Epithelial cell of prostate (primary cell): ENCODE data around the gene KRT4.
"Not testable (repeated sequence)": the region's sequence is repeated elsewhere in the genome, so short reads cannot be mapped to it uniquely, and the experiment has no call there.

Experiments used
- DNase-seq: peaks from one replicate; pipeline ENCODE4 v3.0.0-alpha.2; 2011; ENCODE audit warnings: low read depth, low spot score
- H3K27ac ChIP-seq: fragments of 450-650 bp; 2 replicates; pipeline ENCODE4 v1.5.1; 2017; ENCODE audit warnings: mild to moderate bottlenecking

Gene KRT4

GRCh38 chr12:52779914-52780313 lies 34.0 kb downstream of the KRT4 start:
- no peak for DNase-seq
- no peak overlapping the region for H3K27ac ChIP-seq

GRCh38 chr12:52778833-52779232 lies 35.1 kb downstream of the KRT4 start:
- no peak overlapping the region for H3K27ac ChIP-seq
- DNase-seq = no peak

GRCh38 chr12:52777566-52777965 lies 36.4 kb downstream of the KRT4 start:
- no peak for DNase-seq
- no peak overlapping the region for H3K27ac ChIP-seq

GRCh38 chr12:52776913-52777395 lies 37.0 kb downstream of the KRT4 start, which contains the start of gene KRT76:
Gene KRT76 (minus strand): TSS chr12:52777345. CDS start chr12:52777291, 54 bp downstream.
- DNase-seq = no peak
- H3K27ac ChIP-seq = no peak within 1 kb of the TSS

GRCh38 chr12:52776435-52776834 lies 37.5 kb downstream of the KRT4 start:
- H3K27ac ChIP-seq = no peak overlapping the region
- DNase-seq = no peak

GRCh38 chr12:52774629-52775250 lies 39.2 kb downstream of the KRT4 start:
- no peak for DNase-seq
- no peak overlapping the region for H3K27ac ChIP-seq

- DNase-seq = no peak
- H3K27ac ChIP-seq = no peak overlapping the region
Observed at GRCh38 chr12:52772772-52773171, 41.1 kb downstream of the KRT4 start.

- H3K27ac ChIP-seq = no peak overlapping the region
- no peak for DNase-seq
Observed at GRCh38 chr12:52772188-52772587, 41.7 kb downstream of the KRT4 start.

GRCh38 chr12:52771505-52771904 lies 42.4 kb downstream of the KRT4 start:
- H3K27ac ChIP-seq = no peak overlapping the region
- no peak for DNase-seq

- DNase-seq = no peak
- no peak overlapping the region for H3K27ac ChIP-seq
Observed at GRCh38 chr12:52771088-52771487, 42.8 kb downstream of the KRT4 start.

- no peak for DNase-seq
Observed at GRCh38 chr12:52769946-52770345, 44.0 kb downstream of the KRT4 start.

GRCh38 chr12:52769354-52769753 lies 44.6 kb downstream of the KRT4 start:
- H3K27ac ChIP-seq = no peak overlapping the region
- no peak for DNase-seq

More at GRCh38 chr12:52769946-52770345, 44.0 kb downstream of the KRT4 start:
- H3K27ac ChIP-seq = no peak overlapping the region

- DNase-seq = no peak
- H3K27ac ChIP-seq = no peak overlapping the region
Observed at GRCh38 chr12:52768479-52769200, 45.3 kb downstream of the KRT4 start.

GRCh38 chr12:52767427-52767826 lies 46.5 kb downstream of the KRT4 start:
- DNase-seq = no peak
- H3K27ac ChIP-seq = no peak overlapping the region

- no peak overlapping the region for H3K27ac ChIP-seq
- no peak for DNase-seq
Observed at GRCh38 chr12:52767020-52767379, 46.9 kb downstream of the KRT4 start.

- no peak for DNase-seq
- no peak overlapping the region for H3K27ac ChIP-seq
Observed at GRCh38 chr12:52766351-52767019, 47.4 kb downstream of the KRT4 start.

GRCh38 chr12:52765702-52766101 lies 48.2 kb downstream of the KRT4 start:
- DNase-seq = no peak
- H3K27ac ChIP-seq = no peak overlapping the region

GRCh38 chr12:52763991-52764390 lies 49.9 kb downstream of the KRT4 start:
- no peak overlapping the region for H3K27ac ChIP-seq
- DNase-seq = no peak

GRCh38 chr12:52763036-52763659 lies 50.8 kb downstream of the KRT4 start:
- no peak overlapping the region for H3K27ac ChIP-seq
- DNase-seq = no peak

GRCh38 chr12:52761802-52762201 lies 52.1 kb downstream of the KRT4 start:
- DNase-seq = no peak
- no peak overlapping the region for H3K27ac ChIP-seq

- not testable (repeated sequence) for DNase-seq, H3K27ac ChIP-seq
Observed at GRCh38 chr12:52761218-52761617, 52.7 kb downstream of the KRT4 start.
